Stimulated activated CD8-positive, alpha-beta memory T cell treated with anti-CD3 and anti-CD28 coated beads, Interleukin-7, amount 100 ng/mL, for 4 hours (primary cell): ENCODE measurements around the gene SEMA5A.

Experiments
- DNase-seq, 2 donors: peaks; one replicate each; pipeline ENCODE4 v3.0.0-alpha.2; 2020; ENCODE audit warnings: low read depth in 2 of 2

The SEMA5A gene

DNA sequence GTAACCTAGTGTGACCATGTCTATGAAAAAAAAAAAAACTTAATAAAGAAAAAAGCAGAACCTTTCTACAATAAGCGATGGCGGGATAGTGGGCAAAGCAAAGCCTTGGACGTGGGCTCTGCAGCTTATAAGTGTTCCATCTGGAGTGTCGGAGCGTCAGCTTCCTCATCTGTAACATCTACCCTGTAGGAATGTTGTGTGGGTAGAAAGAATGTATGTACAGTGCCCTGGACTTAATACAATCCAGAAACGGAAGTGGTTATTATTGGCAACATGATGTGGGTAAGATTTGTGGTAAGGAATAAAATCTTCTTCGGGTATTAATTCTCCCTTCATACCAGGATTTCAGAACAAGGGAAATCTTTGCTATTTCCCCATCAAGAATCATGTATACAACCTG, 66.5 kb downstream of the SEMA5A start:
- DNase-seq = no peak

DNA sequence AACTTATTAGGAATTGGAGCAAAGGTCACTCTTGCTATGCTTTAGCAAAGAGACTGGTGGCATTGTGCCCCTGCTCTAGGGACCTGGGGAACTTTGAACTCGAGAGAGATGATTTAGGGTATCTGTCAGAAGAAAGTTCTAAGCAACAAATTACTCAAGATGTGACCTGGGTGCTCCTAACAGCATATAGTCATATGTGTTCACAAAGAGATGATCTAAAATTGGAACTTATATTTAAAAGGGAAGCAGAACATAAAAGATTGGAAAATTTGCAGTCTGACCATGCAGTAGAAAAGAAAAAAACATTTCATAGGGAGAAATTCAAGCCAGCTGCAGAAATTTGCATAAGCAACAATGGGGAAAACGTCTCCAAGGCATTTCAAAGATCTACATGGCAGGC, 68.3 kb downstream of the SEMA5A start:
- no peak for DNase-seq

DNA sequence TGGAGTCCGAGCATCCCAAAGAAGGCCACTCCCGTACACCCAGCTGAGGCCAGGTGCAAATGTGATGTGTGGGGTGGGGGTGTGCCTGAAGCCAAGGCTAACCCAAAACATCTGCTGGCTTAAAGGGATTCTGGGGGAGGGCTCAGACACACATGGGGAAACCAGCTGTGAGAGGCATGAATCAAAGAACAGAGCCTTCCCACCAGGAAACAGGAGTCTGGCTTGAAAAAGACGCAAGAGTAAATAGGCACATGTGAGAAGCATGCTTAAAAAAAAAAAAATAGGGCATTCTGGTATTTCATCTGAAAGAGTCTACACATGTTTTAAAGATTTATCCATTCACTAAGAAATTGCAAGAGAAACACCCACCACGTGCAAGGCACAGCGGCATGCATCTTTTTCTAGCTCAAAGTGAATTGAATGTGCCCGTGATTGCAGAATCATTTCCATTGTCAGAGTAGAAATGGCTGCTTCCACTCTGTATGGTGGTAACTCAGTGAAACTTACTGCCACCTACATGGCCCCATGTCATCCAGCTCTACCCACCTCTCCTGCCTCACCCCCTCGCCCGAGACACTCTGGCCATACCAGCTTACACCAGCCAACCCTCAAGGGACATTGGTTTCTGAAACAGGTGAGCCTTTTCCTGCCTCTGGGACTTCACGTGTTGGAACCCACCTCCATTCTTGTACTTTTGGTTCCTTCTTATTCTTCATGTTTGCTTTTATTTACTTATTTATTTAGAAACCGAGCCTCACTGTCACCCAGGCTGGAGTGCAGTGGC, 71.5 kb downstream of the SEMA5A start:
- no peak for DNase-seq

DNA sequence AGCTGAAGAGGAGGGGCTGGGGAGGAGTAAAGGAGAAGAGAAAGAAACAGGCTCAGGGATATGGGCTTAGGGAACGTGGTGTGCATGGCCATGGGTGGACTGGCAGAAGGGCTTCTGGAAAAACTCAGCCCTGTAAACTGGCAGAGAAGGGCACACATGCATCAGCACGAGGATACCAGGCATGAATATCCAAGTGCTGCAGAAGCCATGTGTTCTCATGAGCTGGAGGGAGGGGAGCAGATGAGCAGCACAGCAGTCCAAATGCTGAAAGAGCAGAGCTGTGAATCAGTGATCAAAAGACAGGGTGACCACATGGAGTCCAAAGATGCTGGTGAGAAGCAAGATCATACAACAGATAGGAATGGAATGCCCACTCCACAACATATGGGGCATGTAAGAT, 72.3 kb downstream of the SEMA5A start:
- no peak for DNase-seq

DNA sequence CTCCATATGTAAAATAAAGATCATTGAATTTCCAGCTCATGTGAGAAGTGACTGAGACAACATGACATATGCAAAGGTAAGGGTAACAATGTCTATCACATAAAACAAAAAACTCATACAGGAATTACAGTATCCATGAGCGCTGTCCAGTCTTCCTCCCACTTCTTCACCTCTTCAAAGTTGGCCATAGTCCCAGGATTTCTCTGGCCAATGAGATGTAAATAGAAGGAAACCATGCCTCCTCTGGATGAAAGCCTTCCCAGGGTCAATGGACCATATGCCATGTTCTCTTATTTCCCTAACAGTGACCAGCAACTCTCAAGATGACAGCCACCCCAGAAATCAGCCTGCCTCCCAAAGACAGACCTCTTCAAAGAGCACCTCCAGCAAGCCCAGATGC, 75.5 kb downstream of the SEMA5A start:
- DNase-seq = no peak

DNA sequence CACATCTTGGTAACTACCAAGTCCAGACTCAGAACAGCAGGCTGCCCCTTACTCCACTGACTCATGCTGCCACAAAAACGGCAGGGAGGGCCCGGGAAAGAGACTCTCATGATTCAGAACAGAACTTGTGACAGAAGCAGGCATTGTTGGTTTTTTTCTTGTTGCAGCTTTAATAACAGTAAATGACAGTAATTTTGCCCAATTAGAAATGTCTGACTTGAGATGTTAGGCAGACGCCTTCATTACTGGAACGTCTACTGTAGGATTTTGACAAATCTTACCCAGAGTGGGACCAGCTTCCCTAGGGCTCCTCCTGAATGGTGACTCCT, 77.9 kb downstream of the SEMA5A start:
- no peak for DNase-seq

DNA sequence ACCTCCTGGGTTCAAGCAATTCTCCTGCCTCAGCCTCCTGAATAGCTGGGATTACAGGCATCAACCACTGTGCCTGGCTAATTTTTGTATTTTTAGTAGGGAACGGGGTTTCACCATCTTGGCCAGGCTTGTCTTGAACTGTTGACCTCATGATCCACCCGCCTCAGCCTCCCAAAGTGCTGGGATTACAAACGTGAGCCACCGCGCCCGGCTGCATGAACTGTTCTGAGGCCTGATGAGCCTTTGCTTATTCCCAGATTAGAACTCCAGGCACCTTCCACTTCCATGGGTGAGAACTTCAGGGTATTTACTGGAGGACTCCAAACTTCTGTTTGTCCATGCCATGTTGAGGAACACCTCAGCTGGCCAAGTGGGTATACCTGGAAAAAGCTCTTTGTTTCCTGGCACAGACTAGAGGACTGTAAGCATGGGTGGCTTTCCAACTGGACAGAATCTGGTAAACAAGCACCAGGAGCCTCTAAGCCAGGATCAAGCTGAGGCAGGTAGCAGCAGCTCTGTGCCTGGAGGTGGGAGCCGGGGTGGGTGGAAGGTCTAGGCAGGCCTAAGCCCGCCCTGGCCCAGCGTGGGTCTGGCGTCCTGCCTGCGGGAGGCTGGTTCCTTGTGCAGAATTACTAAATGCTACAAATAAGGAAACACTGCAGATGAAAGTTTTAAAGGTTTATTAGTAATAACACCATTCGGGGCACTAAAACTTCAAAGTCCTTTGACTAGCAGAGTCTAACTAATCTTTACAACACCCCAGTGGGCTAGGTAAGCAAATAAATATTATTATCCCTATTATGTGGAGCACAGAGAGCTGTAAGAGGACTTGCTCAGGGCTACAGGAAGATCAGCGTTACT, 78.4 kb downstream of the SEMA5A start:
- DNase-seq = no peak

DNA sequence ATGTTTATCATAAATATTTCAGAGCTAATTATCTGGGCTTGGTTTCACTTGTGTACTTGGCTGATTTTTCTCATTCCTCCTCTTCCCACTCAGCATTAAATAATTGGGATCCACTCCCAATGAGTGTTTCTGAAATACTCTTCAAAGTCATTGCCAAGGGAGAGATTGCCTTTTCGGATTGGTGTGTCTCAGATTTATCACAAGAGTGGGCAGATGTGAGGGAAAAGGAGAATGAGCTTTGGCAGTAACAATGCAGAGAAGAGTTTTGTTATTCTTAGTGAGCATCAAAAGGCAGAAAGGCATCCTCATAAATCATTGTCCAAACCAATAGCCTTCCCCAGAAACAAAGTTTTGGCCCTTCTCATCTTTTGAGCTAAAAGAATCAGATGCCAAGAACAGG, 79.2 kb downstream of the SEMA5A start:
- no peak for DNase-seq

DNA sequence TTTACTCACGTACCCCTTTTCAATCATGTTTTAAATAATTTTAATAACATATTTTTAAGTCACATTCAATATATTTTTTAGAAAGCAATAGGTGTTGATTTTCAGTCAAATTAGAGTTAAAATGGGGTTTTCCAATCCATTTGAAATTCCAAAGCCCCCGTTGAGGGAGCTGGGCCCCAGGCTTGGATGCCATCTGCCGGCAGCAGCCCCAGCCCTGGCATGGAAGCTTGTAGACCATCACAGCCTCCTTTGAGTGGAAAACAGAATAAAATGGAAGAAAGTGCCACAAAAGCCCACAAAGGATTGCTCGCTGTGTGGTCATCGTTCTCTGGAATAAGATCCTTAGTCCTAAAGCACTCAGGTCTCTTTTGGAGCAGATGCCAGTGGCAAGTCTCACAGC, 81.4 kb downstream of the SEMA5A start:
- no peak for DNase-seq

DNA sequence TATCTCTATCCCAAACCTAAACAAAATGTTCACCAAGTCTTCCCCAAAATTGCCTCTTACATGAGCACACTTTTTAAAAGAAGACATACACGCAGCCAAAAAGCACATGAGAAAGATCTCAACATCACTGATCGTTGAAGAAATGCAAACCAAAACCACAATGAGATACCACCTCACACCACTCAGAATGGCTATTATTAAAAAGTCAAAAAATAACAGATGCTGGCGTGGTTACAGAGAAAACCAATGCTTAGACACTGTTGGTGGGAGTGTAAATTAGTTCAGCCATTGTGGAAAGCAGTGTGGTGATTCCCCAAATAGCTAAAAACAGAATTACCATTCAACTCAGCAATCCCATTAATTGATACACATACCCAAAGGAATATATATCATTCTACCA, 83.8 kb downstream of the SEMA5A start:
- DNase-seq = no peak

DNA sequence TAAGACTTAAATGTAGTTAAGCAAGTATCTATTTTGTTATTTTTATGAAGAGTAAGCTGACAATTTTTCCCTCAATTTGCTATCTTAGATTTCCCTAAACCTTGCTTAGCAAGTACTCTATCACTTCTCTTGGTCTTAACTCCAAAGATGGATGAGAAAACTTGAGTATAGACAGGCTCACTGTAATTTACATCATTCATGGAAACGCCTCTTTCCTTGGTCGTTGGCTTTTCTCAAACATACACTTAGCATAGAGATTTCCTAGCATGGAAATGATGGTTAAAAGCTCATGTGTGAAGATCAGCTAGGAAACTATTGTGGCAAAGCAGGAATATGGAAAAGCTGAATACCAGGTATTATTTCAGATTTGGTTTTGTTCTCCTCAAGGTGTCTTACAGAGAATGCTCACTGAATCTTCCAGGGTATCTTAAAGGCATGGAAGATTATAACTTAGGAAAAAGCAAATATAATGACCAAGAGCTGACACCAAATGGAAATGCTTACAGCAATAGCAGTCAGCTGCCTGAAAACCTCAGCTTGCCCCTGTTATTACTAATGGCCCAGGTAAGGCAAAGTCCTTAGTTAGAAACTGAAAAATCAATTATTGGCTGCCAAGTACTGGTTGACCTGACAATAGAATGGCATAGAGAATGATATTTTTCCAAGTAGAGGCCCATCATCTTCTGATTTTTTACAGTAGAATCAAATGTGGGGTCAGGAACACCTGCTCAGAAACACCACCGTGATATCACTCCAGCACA, 84.8 kb downstream of the SEMA5A start:
- no peak for DNase-seq

DNA sequence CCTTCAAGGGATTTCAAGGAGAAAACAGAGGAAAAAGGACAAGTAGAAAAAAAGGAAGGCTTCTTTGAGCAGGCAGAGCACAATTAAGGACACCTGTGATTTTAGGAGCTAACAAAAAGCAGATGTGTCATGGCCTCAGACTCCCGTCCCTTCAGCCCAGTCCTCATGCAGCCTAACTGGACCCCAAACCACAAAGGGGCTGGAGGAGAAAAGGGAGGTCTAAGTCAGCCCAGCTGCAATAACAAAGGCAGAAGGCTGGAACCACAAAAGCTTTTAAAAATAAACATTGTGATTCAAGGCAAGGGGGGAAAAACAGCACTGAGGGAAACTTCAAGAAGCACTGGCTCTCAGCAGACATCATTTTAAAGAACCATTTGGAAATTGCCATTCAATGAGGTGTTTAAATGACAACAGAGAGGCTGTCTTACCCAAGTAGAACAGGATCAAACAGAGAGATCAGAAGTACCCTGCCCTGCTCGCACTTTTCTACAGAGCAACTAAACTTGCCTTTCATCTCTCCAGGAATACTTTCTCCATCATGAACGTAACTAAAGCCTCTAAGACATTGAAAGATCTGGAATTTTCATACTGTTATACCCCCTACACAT, 89.3 kb downstream of the SEMA5A start:
- DNase-seq = no peak

DNA sequence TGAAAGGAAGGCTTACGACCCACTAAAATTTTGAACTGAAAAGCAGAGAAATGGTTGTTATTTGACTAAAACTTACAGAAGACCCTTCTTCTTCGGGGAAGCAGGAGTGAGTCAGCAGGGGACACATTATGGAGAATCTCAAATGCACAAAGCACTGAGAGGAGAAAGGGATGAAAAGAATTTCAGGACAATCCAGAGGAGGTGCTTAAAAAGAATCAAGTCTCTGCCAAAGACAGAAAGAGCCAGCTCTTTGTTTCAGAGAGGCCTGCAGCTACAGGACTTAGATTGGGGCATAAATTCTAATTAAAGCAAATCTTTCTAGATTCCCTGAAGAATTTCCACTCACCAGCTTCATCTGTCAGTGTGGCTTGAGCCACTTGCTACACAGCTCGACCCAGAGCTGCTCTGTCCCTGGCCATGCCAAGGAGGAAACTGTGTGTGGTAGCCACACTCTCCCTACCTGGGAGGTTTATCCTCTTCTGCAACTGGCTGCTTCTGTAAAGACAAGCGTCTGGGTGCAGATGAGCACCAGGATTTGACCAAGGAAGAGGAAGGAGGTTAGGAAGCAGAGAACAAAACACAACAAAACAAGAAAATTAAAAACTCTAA, 89.9 kb downstream of the SEMA5A start:
- DNase-seq = no peak

DNA sequence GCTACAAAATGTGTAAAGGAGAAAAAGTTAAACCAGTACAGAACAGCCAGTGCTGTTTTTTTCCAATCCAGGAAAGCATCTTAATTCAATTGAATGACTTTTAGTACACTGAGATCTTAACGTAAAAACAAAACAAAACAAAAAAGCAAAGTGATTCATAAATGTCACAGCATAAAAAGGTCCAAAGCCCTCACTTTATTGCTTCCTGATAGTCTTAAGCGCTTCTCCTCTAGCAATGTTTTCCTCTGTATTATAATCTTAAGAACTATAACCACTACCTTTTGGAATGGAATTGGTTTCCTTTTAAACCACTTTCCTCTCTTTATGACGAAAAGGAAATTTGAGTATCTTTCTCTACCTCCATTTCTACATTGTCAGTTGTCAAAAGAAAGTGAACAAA, 91.4 kb downstream of the SEMA5A start:
- DNase-seq = no peak

DNA sequence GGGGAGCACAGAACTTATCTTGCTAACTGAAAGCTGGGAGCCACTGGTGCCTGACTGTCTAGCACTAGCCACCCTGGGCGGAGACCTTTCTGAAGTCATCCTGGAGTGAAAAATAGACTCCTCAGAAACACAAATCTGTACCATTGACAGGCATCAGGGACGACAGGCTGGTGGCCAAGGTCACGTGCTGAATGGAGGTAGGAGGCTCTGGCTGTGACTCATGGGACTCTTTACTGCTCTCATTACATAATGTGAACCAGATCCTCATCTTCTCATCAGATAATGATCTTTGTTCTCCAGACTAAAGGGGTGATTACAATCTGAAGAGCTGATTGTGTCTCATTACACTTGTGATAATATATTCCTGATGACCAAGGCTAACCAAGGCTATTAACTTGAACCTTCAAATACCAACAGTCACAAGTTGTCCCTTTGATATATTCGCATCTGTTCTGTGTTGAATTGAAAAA, 91.8 kb downstream of the SEMA5A start:
- no peak for DNase-seq

DNA sequence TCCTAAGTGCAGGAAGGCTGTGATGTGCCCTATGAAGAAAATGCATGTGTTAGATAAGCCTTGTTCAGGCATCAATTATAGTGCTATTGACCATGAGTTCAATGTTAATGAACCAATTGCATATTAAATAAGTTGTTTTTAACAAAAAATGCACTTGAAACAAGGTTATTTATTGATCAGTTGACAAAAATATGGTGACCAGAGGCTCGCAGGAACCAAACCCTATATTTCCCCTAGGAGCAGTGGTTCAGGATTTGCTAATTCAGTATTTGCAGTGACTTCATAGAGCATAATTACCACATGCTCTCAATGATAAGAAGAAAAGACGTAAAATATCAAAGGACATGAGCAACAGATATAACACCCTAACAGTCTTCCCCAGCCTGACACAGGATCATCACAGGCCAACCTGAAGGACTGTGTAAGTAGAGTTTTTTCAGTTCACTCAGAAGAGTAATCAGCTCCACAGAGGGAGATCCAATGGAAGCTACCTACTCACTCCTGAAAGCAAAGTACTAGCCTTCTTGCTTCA, 92.3 kb downstream of the SEMA5A start:
- DNase-seq = no peak

DNA sequence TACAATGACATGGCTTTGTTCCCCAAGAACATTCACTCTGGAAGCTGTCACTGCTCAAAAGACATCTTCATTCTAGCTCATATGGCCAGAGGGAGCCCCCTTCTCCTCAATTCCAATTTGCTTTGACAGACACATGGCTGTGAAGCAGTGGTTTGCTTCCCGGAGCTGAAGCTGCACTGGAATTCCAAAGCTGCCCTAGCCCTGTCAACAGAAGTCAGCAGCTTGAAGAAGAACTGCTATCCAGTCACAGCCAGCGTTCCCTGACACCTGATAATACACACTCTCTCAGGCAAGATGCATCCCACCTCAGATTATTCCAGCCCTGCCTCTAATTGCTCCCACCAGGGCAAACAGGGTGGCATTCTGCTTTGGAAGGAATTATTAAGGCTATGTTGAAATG, 93.7 kb downstream of the SEMA5A start:
- DNase-seq = no peak

DNA sequence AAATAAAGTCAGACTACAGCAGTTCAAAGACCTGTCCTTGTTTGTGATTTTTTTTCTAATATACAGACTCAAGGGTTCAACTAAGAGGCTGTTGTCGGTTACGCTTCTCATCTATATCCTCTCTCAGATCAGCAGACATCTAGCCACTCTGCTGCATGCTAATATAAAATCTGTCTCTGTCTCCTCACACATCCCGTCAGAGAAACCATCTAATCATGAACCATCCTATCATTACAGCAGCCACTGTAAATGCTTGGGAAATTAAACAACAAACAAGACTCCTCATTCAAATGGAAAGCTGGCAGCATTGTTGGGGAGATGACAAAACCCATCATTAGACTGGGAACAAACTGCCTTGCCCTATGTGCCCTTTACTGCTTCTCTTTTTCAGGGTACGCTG, 94.8 kb downstream of the SEMA5A start:
- DNase-seq = no peak

DNA sequence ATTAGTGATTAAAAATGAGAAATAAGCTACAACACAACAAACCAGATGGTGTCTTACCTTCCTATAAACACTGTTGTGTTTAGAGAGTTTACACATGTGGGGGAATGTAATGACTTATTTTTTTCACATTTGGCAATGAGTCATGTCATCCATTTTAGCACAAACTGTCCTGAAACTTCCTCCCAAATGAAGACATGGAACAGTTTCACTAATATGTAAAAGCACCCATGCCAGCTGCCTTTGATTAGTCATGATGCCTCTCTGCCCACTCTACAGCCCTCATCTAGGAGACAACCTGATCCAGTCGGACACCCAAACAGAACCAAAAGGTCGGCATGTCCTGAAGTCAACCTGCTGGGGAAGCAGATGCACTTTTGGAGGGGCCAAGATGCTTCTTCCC, 98.2 kb downstream of the SEMA5A start:
- DNase-seq = no peak

DNA sequence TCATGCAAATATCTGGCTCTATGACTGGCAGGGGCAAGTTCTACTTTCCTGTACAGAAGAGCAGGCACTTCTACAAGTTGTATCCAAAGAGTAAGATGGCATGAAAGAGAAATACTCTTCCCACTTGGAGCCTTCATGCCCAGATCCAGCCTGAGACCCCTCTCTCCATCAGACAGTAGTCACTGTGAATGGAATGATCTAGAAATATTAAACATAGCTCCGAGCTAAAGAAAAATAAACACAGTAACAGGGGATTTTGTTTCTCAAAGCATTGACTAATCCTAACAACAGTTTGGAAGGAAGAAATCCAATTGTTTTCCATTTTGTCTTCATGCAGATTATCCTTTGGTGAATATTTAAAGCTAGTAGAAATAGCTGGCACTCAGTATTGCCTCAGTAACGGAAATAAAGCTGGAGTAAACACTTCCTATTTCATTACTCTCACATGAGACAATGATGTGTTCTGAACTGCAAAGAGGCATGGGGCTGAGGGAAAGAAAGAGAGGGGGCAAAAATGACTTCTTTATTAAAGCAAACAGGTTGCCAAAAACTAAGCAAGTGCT, 100.0 kb downstream of the SEMA5A start:
- DNase-seq = no peak

DNA sequence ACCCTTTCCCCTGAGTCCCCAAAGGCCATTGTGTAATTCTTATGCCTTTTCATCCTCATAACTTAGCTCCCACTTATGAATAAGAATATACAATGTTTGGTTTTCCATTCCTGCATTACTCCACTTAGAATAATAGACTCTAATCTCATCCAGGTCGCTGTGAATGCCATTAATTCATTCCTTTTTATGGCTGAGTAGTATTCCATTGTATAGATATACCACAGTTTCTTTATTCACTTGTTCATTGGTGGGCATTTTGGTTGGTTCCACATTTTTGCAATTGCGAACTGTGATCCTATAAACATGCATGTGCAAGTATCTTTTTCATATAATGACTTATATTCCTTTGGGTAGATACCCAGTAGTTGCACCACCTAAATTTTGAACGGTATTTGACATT, 101.5 kb downstream of the SEMA5A start:
- DNase-seq = no peak
